HFF-Myc (cell line): ENCODE measurements around the gene CLEC5A.
"Not testable (repeated sequence)": the region's sequence is repeated elsewhere in the genome, so short reads cannot be mapped to it uniquely, and the experiment has no call there.

ENCODE experiments used
- DNase-seq: peaks from one replicate; pipeline ENCODE4 v3.0.0-alpha.2; 2011; ENCODE audit warnings: low read depth; ENCODE audit errors: extremely low read depth
- H3K4me3 ChIP-seq: replicated peaks from 2 replicates; pipeline ENCODE4 v1.5.1; 2011; ENCODE audit warnings: low read depth, mild to moderate bottlenecking, control low read depth, low read length
- CTCF ChIP-seq: IDR thresholded peaks from 2 replicates; pipeline ENCODE4 v1.5.1; 2012; ENCODE audit warnings: mild to moderate bottlenecking, low read depth, low read length, control low read depth; ENCODE audit errors: missing control alignments

CLEC5A gene

GRCh38 chr7:141946796-141947195 lies at the start of gene CLEC5A:
CLEC5A (minus strand) TSS chr7:141946974; CDS start chr7:141946292, 682 bp downstream.
- DNase-seq, result no peak
- H3K4me3 ChIP-seq, result no peak within 1 kb of the TSS
- TF ChIP-seq CTCF, result no peak

GRCh38 chr7:141993354-141993753 lies 46.6 kb upstream of the CLEC5A start:
- no peak for TF ChIP-seq CTCF
- no peak for DNase-seq

GRCh38 chr7:141992688-141993087 lies 45.9 kb upstream of the CLEC5A start:
- no peak for DNase-seq

More at GRCh38 chr7:141993354-141993753, 46.6 kb upstream of the CLEC5A start:
- no peak overlapping the region for H3K4me3 ChIP-seq

GRCh38 chr7:141992156-141992555 lies 45.4 kb upstream of the CLEC5A start:
- no peak overlapping the region for H3K4me3 ChIP-seq
- no peak for TF ChIP-seq CTCF
- DNase-seq, result no peak

More at GRCh38 chr7:141992688-141993087, 45.9 kb upstream of the CLEC5A start:
- TF ChIP-seq CTCF, result no peak
- H3K4me3 ChIP-seq, result no peak overlapping the region

- H3K4me3 ChIP-seq, result no peak overlapping the region
- TF ChIP-seq CTCF, result no peak
- no peak for DNase-seq
Measured at GRCh38 chr7:141991140-141991539, 44.4 kb upstream of the CLEC5A start.

- TF ChIP-seq CTCF, result no peak
- no peak overlapping the region for H3K4me3 ChIP-seq
- no peak for DNase-seq
Measured at GRCh38 chr7:141990011-141990725, 43.4 kb upstream of the CLEC5A start.

- not testable (repeated sequence) for H3K4me3 ChIP-seq, DNase-seq
Measured at GRCh38 chr7:141987803-141988202, 41.0 kb upstream of the CLEC5A start.
